ENCODE measurements around the gene BOC. TPM values are rescaled to one million over a fixed set of nuclear protein-coding genes. Genes with fewer than 3 reads are reported as not detected.

The BOC gene
- total RNA-seq, 1 experiment from 2014 or later, result 1.2 TPM

- Histone ChIP-seq H3K4me3 (ENCODE audit: low read depth, low read length, poor library complexity, severe bottlenecking) (no peak overlapping the region), H3K4me1 (ENCODE audit: insufficient read depth, low read length, poor library complexity, severe bottlenecking) (peaks cover 10% of the 10 kb centered on the region), H3K27ac (ENCODE audit: low read depth, low read length, poor library complexity, severe bottlenecking) (no peak overlapping the region), H3K9me3 (ENCODE audit: low read depth, low read length, poor library complexity, severe bottlenecking) (no peaks in the 10 kb centered on the region), H3K36me3 (ENCODE audit: insufficient read depth, low read length, poor library complexity, severe bottlenecking) (no peaks in the 10 kb centered on the region), H3K27me3 (replicated peaks; ENCODE audit: insufficient read depth, low read depth, low read length, poor library complexity) (no peaks in the 10 kb centered on the region)
- intact Hi-C loops (cut with micrococcal nuclease; ENCODE audit: unreplicated experiment), result loop anchor here (5.0 to 10.0 kb wide), 2 partner anchors 342 to 640 kb away; partner anchors contain the start of gene CCDC80
- no peak for DNase-seq (ENCODE audit: low spot score)
- ChIA-PET CTCF (no interaction called here), POLR2A (ENCODE audit: low non-redundant PET) (no interaction called here)
- TF ChIP-seq CTCF (conservative IDR thresholded peaks at IDR 0.05; ENCODE audit: low read depth, low read length) (no peak), EZH2 (IDR thresholded peaks at IDR 0.05; ENCODE audit: borderline replicate concordance, low read depth, low read length, poor library complexity, severe bottlenecking) (no peak)
- BruUV-seq (replicated peaks), result no TSS peak
These were observed 73.9 kb downstream of the BOC start for GRCh38 chr3:113285226-113285625.

GRCh38 chr3:113285741-113286140 lies 74.4 kb downstream of the BOC start:
- Histone ChIP-seq H3K36me3 (ENCODE audit: insufficient read depth, low read length, poor library complexity, severe bottlenecking) (no peaks in the 10 kb centered on the region), H3K27me3 (replicated peaks; ENCODE audit: insufficient read depth, low read depth, low read length, poor library complexity) (no peaks in the 10 kb centered on the region), H3K9me3 (ENCODE audit: low read depth, low read length, poor library complexity, severe bottlenecking) (no peaks in the 10 kb centered on the region), H3K27ac (ENCODE audit: low read depth, low read length, poor library complexity, severe bottlenecking) (no peak overlapping the region), H3K4me3 (ENCODE audit: low read depth, low read length, poor library complexity, severe bottlenecking) (no peak overlapping the region), H3K4me1 (ENCODE audit: insufficient read depth, low read length, poor library complexity, severe bottlenecking) (peaks cover 10% of the 10 kb centered on the region)
- ChIA-PET CTCF (no interaction called here), POLR2A (ENCODE audit: low non-redundant PET) (no interaction called here)
- no peak for DNase-seq (ENCODE audit: low spot score)
- BruUV-seq (replicated peaks), result no TSS peak
- TF ChIP-seq EZH2 (IDR thresholded peaks at IDR 0.05; ENCODE audit: borderline replicate concordance, low read depth, low read length, poor library complexity, severe bottlenecking), result no peak
- no peak for TF ChIP-seq CTCF (conservative IDR thresholded peaks at IDR 0.05; ENCODE audit: low read depth, low read length)
- intact Hi-C loops (cut with micrococcal nuclease; ENCODE audit: unreplicated experiment), result loop anchor here (5.0 to 10.0 kb wide), 2 partner anchors 342 to 641 kb away; partner anchors contain the start of gene CCDC80

GRCh38 chr3:113286524-113286923 lies 75.2 kb downstream of the BOC start:
- H3K36me3 ChIP-seq (ENCODE audit: insufficient read depth, low read length, poor library complexity, severe bottlenecking), result no peaks in the 10 kb centered on the region
- ChIA-PET CTCF (no interaction called here), POLR2A (ENCODE audit: low non-redundant PET) (no interaction called here)
- no peaks in the 10 kb centered on the region for H3K9me3 ChIP-seq (ENCODE audit: low read depth, low read length, poor library complexity, severe bottlenecking)
- no TSS peak for BruUV-seq (replicated peaks)
- no peak for DNase-seq (ENCODE audit: low spot score)
- TF ChIP-seq EZH2 (IDR thresholded peaks at IDR 0.05; ENCODE audit: borderline replicate concordance, low read depth, low read length, poor library complexity, severe bottlenecking) (no peak), CTCF (conservative IDR thresholded peaks at IDR 0.05; ENCODE audit: low read depth, low read length) (no peak)
- H3K27me3 ChIP-seq (replicated peaks; ENCODE audit: insufficient read depth, low read depth, low read length, poor library complexity), result no peaks in the 10 kb centered on the region
- H3K4me3 ChIP-seq (ENCODE audit: low read depth, low read length, poor library complexity, severe bottlenecking), result no peak overlapping the region
- intact Hi-C loops (cut with micrococcal nuclease; ENCODE audit: unreplicated experiment), result loop anchor here (5.0 to 10.0 kb wide), 2 partner anchors 341 to 642 kb away; partner anchors contain the start of gene CCDC80
- no peak overlapping the region for H3K27ac ChIP-seq (ENCODE audit: low read depth, low read length, poor library complexity, severe bottlenecking)
- peaks cover 10% of the 10 kb centered on the region for H3K4me1 ChIP-seq (ENCODE audit: insufficient read depth, low read length, poor library complexity, severe bottlenecking)
